ENCODE measurements around the gene MRTFA.
"Not testable (repeated sequence)": the region's sequence is repeated elsewhere in the genome, so short reads cannot be mapped to it uniquely, and the experiment has no call there.

MRTFA gene

GRCh38 chr22:40401981-40402406, 234.5 kb downstream of the MRTFA start:
- no peak for DNase-seq (ENCODE audit: low read depth in 2 of 2, low spot score in 1 of 2)

GRCh38 chr22:40401532-40401931, 235.0 kb downstream of the MRTFA start:
- peak; percentile 18 to 35 for DNase-seq (ENCODE audit: low read depth in 2 of 2, low spot score in 1 of 2)

- DNase-seq (ENCODE audit: low read depth in 2 of 2, low spot score in 1 of 2), result no peak
These were observed 236.4 kb downstream of the MRTFA start for GRCh38 chr22:40400159-40400558.

- DNase-seq (ENCODE audit: low read depth in 2 of 2, low spot score in 1 of 2), result no peak
These were observed 236.9 kb downstream of the MRTFA start for GRCh38 chr22:40399621-40400020.

- no peak for DNase-seq (ENCODE audit: low read depth in 2 of 2, low spot score in 1 of 2)
These were observed 239.1 kb downstream of the MRTFA start for GRCh38 chr22:40397396-40397795.

GRCh38 chr22:40396882-40397281, 239.6 kb downstream of the MRTFA start:
- DNase-seq (ENCODE audit: low read depth in 2 of 2, low spot score in 1 of 2), result no peak

- DNase-seq (ENCODE audit: low read depth in 2 of 2, low spot score in 1 of 2), result no peak
These were observed 240.9 kb downstream of the MRTFA start for GRCh38 chr22:40395607-40396006.

- no peak for DNase-seq (ENCODE audit: low read depth in 2 of 2, low spot score in 1 of 2)
These were observed 241.9 kb downstream of the MRTFA start for GRCh38 chr22:40394607-40395006.

- no peak for DNase-seq (ENCODE audit: low read depth in 2 of 2, low spot score in 1 of 2)
These were observed 243.9 kb downstream of the MRTFA start for GRCh38 chr22:40392618-40393017.

GRCh38 chr22:40391417-40391816, 245.1 kb downstream of the MRTFA start:
- no peak for DNase-seq (ENCODE audit: low read depth in 2 of 2, low spot score in 1 of 2)

- no peak for DNase-seq (ENCODE audit: low read depth in 2 of 2, low spot score in 1 of 2)
These were observed 248.3 kb downstream of the MRTFA start for GRCh38 chr22:40388231-40388630.

GRCh38 chr22:40387746-40388145, 248.8 kb downstream of the MRTFA start:
- DNase-seq (ENCODE audit: low read depth in 2 of 2, low spot score in 1 of 2), result no peak

- DNase-seq (ENCODE audit: low read depth in 2 of 2, low spot score in 1 of 2), result no peak
These were observed 251.3 kb downstream of the MRTFA start for GRCh38 chr22:40385036-40385782.

- DNase-seq (ENCODE audit: low read depth in 2 of 2, low spot score in 1 of 2), result no peak
These were observed 252.6 kb downstream of the MRTFA start for GRCh38 chr22:40383905-40384304.

GRCh38 chr22:40381461-40381860, 255.1 kb downstream of the MRTFA start:
- no peak for DNase-seq (ENCODE audit: low read depth in 2 of 2, low spot score in 1 of 2)

- not testable (repeated sequence) for DNase-seq (ENCODE audit: low read depth in 2 of 2, low spot score in 1 of 2)
These were observed 258.1 kb downstream of the MRTFA start for GRCh38 chr22:40378448-40378847.

- no peak for DNase-seq (ENCODE audit: low read depth in 2 of 2, low spot score in 1 of 2)
These were observed 258.6 kb downstream of the MRTFA start for GRCh38 chr22:40377931-40378330.

- DNase-seq (ENCODE audit: low read depth in 2 of 2, low spot score in 1 of 2), result no peak
These were observed 260.4 kb downstream of the MRTFA start for GRCh38 chr22:40376149-40376548.

- no peak for DNase-seq (ENCODE audit: low read depth in 2 of 2, low spot score in 1 of 2)
These were observed 262.0 kb downstream of the MRTFA start for GRCh38 chr22:40374567-40374966.

- DNase-seq (ENCODE audit: low read depth in 2 of 2, low spot score in 1 of 2), result no peak
These were observed 267.7 kb downstream of the MRTFA start for GRCh38 chr22:40368836-40369235.

GRCh38 chr22:40368016-40368415, 268.5 kb downstream of the MRTFA start:
- no peak for DNase-seq (ENCODE audit: low read depth in 2 of 2, low spot score in 1 of 2)

GRCh38 chr22:40367342-40367741, 269.2 kb downstream of the MRTFA start:
- DNase-seq (ENCODE audit: low read depth in 2 of 2, low spot score in 1 of 2), result no peak

- DNase-seq (ENCODE audit: low read depth in 2 of 2, low spot score in 1 of 2), result no peak
These were observed 270.5 kb downstream of the MRTFA start for GRCh38 chr22:40366068-40366467.
